Tibial artery (tissue), 4 donors: ENCODE data around the gene RELA.
A peak's percentile ranks its signal among the peaks of the same experiment; 100 is the strongest.

Source experiments
- DNase-seq, 2 donors: peaks; one replicate each; pipeline ENCODE4 v3.0.0-alpha.2; 2019
- H3K27ac ChIP-seq, 2 donors: fragments of 200-600 bp; sonication (generic) in 1 of 2; 1 replicate in 1 of 2; 2 replicates in 1 of 2; pipeline ENCODE4 v1.5.1; 2018 to 2019; ENCODE audit warnings: mild to moderate bottlenecking in 1 of 2
- H3K27me3 ChIP-seq, 2 donors: fragments of 200-600 bp; sonication (generic) in 1 of 2; one replicate each; pipeline versions ENCODE4 v1.5.1 to v1.6.0; 2016 to 2019
- H3K36me3 ChIP-seq, 3 donors: fragments of 200-600 bp; sonication (generic) in 2 of 3; one replicate each; pipeline ENCODE4 v1.5.1; 2016 to 2019; ENCODE audit warnings: mild to moderate bottlenecking in 2 of 3
- H3K4me1 ChIP-seq, 4 donors: fragments of 200-600 bp; sonication (generic) in 2 of 4; 1 replicate in 3 of 4; 2 replicates in 1 of 4; pipeline ENCODE4 v1.5.1; 2016 to 2019
- H3K4me3 ChIP-seq, 2 donors: fragments of 200-600 bp; sonication (generic) in 1 of 2; 1 replicate in 1 of 2; 2 replicates in 1 of 2; pipeline ENCODE4 v1.5.1; 2018 to 2019; ENCODE audit warnings: mild to moderate bottlenecking in 2 of 2
- H3K9me3 ChIP-seq, 3 donors: fragments of 200-600 bp; sonication (generic) in 1 of 3; one replicate each; pipeline ENCODE4 v1.5.1; 2016 to 2019
- intact Hi-C: fragments of 100-400 bp; cut with DNase I; formaldehyde crosslinking; loops from one replicate; pipeline ENCODE4 v1.15.0; 2023; ENCODE audit warnings: low total_unique reads
- TF ChIP-seq, protein P1 (sequence below), 2 experiments: fragments of 200-600 bp in 1 of 2; fragments of 450-650 bp in 1 of 2; IDR thresholded peaks; one replicate each; pipeline ENCODE4 v1.5.1; 2017 to 2019; ENCODE audit warnings: antibody characterized with exemption in 2 of 2, mild to moderate bottlenecking in 1 of 2, moderate library complexity in 1 of 2

Gene RELA

DNA sequence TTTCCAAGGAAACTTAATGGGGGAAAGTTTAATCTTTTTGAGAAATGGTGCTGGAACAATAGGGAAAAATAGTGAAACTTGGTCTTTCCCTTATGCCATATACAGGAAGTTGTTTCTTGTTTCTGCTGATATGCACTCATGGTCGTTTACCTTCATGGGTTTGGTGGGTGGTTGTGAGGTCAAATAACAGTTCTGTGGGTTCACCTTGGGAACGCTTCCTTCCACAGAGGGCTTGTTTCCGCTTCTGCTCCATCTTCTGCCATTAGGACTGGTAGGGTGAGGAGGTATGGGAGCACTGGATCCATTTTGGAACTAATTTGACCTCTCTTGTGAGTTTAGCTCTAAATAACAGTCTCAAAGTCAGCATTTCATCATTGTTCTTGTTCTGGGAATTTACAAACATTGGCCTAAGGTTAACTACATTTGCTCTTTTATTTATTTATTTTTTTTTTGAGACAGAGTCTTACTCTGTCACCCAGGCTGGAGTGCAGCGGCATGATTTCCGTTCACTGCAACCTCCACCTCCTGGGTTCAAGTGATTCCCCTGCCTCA lies 17.6 kb upstream of the RELA start:
- TF ChIP-seq, protein P1, sequence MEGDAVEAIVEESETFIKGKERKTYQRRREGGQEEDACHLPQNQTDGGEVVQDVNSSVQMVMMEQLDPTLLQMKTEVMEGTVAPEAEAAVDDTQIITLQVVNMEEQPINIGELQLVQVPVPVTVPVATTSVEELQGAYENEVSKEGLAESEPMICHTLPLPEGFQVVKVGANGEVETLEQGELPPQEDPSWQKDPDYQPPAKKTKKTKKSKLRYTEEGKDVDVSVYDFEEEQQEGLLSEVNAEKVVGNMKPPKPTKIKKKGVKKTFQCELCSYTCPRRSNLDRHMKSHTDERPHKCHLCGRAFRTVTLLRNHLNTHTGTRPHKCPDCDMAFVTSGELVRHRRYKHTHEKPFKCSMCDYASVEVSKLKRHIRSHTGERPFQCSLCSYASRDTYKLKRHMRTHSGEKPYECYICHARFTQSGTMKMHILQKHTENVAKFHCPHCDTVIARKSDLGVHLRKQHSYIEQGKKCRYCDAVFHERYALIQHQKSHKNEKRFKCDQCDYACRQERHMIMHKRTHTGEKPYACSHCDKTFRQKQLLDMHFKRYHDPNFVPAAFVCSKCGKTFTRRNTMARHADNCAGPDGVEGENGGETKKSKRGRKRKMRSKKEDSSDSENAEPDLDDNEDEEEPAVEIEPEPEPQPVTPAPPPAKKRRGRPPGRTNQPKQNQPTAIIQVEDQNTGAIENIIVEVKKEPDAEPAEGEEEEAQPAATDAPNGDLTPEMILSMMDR (IDR thresholded peaks at IDR 0.05) = no peak
- no peaks in the 10 kb centered on the region for H3K36me3 ChIP-seq
- H3K27ac ChIP-seq = no peak overlapping the region
- no peaks in the 10 kb centered on the region for H3K27me3 ChIP-seq
- intact Hi-C loops = no loop called here
- no peaks in the 10 kb centered on the region for H3K9me3 ChIP-seq
- no peak overlapping the region for H3K4me3 ChIP-seq
- H3K4me1 ChIP-seq = no peaks in the 10 kb centered on the region
- no peak for DNase-seq

DNA sequence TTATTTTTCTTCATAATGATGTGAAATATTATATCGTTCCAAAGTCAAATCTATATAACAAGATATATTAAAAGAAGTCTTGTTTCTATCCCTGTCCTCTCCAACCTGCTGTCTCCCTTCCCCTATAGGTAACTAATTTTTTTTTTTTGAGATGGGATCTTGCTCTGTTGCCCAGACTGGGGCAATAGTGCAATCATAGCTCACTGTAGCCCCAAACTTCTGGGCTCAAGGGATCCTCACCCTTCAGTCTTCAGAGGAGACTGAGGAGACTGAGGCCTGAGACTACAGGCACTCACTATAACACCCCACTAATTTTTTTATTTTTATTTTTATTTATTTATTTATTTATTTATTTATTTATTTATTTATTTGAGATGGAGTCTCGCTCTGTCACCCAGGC lies 10.3 kb upstream of the RELA start:
- intact Hi-C loops = no loop called here
- H3K36me3 ChIP-seq = no peaks in the 10 kb centered on the region
- no peak for DNase-seq
- no peak overlapping the region for H3K4me3 ChIP-seq
- no peaks in the 10 kb centered on the region for H3K9me3 ChIP-seq
- no peaks in the 10 kb centered on the region for H3K27me3 ChIP-seq
- TF ChIP-seq, protein P1 (IDR thresholded peaks at IDR 0.05) = no peak
- H3K27ac ChIP-seq = no peak overlapping the region
- no peaks in the 10 kb centered on the region for H3K4me1 ChIP-seq

DNA sequence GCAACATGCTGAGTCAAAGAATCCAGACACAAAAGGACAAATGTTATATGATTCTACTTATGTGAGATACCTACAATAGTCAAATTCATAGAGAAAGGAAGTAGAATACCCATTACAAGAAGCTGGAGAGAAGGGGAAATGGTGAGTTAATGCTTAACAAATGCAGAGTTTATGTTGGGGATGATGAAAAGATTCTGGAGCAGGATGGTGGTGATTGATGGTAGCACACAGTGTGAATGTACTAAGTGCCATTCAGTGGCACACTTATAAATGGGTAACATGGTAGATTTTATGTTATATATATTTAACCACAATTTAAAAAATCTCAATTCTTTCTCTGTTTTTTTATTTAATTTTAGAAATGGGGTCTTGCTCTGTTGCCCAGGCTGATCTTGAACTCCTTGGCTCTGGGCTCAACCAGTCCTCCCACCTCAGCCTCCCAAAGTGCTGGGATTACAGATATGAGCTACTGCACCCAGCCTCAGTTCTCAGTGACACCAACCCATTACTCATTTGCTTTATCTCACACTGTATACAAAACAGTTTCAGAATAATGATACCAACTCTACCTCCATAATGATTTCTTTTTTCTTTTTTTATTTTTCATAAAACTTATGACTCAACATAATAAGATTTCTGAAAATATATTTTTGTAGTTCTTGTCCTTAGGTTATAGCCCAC lies 9.6 kb upstream of the RELA start:
- TF ChIP-seq, protein P1 (IDR thresholded peaks at IDR 0.05) = no peak
- H3K9me3 ChIP-seq = no peaks in the 10 kb centered on the region
- no peak for DNase-seq
- H3K4me1 ChIP-seq = no peaks in the 10 kb centered on the region
- no peaks in the 10 kb centered on the region for H3K27me3 ChIP-seq
- no peak overlapping the region for H3K4me3 ChIP-seq
- intact Hi-C loops = no loop called here
- H3K27ac ChIP-seq = no peak overlapping the region
- H3K36me3 ChIP-seq = no peaks in the 10 kb centered on the region

DNA sequence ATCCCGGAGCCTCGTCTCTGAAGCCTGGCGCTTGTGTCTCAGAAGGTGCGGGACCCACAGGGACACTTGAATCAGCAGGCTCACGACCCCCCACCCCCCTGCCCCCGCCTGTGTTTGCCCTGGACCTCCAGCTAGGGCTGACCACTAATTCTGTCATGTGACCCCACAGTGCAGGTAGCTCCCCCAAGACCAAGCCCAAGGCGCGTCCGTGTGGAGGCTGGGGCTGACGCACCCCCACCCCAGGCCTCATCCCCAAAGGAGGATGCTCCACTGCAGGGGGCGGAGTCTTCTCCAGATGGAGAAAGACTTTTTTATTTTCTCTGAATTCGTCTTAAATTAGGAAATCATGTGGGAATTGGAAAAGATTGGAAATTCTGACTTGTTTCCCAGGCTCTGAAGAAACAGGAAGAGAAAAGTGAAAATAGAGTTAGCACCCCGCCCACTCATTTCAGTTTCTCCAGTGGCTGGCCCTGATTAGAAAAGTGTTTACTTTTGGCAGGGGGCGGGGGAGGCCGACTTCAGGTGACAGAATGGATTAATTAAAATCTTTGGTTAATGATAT lies 1.0 kb upstream of the RELA start:
- H3K27me3 ChIP-seq = no peaks in the 10 kb centered on the region
- intact Hi-C loops = loop anchor here (5.0 kb wide), 1 partner anchor 46 kb away; the partner anchor contains the start of gene PCNX3
- H3K36me3 ChIP-seq = peaks cover 27 to 32% (median 32%) of the 10 kb centered on the region in 3 donors
- peaks cover 0 to 44% (median 35%) of the 10 kb centered on the region in 4 donors for H3K4me1 ChIP-seq
- H3K27ac ChIP-seq = peak overlapping the region; percentile 95 to 97
- TF ChIP-seq, protein P1 (IDR thresholded peaks at IDR 0.05) = no peak
- H3K4me3 ChIP-seq = peak overlapping the region; percentile 67 to 74
- DNase-seq = peak; percentile 77 to 87
- no peaks in the 10 kb centered on the region for H3K9me3 ChIP-seq

DNA sequence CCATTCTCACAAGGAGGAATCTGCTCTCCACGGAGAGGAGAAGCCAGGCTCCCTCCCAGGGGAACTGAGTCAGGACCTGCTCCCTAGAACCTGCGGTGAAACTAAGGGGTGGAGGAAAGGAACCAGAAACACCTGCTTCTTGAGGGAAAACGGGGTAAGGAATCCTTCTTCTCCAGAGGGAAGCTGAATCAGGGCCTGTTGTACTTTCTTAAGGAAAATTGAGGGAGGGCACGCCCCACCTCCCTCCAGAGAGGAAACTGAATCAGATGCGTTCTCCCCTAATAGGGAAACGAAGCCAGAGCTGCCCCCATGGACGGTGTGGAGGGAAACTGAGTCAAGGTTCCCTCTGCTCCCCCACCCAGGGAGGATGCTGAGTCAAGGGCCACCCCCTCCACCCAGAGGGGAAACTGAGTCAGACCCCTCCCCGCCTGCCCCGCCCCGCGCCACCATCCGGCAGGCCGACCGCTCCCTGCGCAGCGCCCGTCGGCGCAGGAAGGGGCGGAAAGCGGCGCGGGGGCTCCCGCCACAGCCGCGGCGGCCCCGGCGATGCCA lies 393 bp downstream of the RELA start:
- Histone ChIP-seq H3K9me3 (no peaks in the 10 kb centered on the region), H3K27ac (peak overlapping the region; percentile 95 to 97), H3K27me3 (no peaks in the 10 kb centered on the region), H3K4me1 (peaks cover 0 to 44% (median 35%) of the 10 kb centered on the region in 4 donors), H3K36me3 (peaks cover 41 to 46% (median 46%) of the 10 kb centered on the region in 3 donors), H3K4me3 (peak overlapping the region; percentile 67 to 74)
- DNase-seq = peak in 1 of 2 donors; percentile 74
- TF ChIP-seq, protein P1 (IDR thresholded peaks at IDR 0.05) = no peak
- intact Hi-C loops = loop anchor here (5.0 kb wide), 1 partner anchor 45 kb away; the partner anchor contains the start of gene PCNX3
